ENCODE results near the gene DUSP7. TPM values are rescaled to one million over a fixed set of nuclear protein-coding genes. Genes with fewer than 3 reads are reported as not detected.

Gene DUSP7
- total RNA-seq, 4 donors from 2014 or later, result 14.0 to 39.7 (median 26.3) TPM

- no peaks in the 10 kb centered on the region for H3K9me3 ChIP-seq
- peak overlapping the region in 2 of 4 donors; percentile 40 to 41 for H3K27ac ChIP-seq
- intact Hi-C loops (cut with DNase I; ENCODE audit: low total_unique reads), result no loop called here
- no peaks in the 10 kb centered on the region for H3K27me3 ChIP-seq
- H3K4me1 ChIP-seq, result peaks cover 51 to 66% of the 10 kb centered on the region in 2 donors
- peaks cover 0 to 43% of the 10 kb centered on the region in 2 donors for H3K36me3 ChIP-seq
- ATAC-seq (no peak), DNase-seq (no peak)
- H3K4me3 ChIP-seq, result no peak overlapping the region
- TF ChIP-seq CTCF (IDR thresholded peaks at IDR 0.05 in 4 of 5, conservative IDR thresholded peaks at IDR 0.05 in 1 of 5), result no peak
- TF ChIP-seq POLR2A (IDR thresholded peaks at IDR 0.05), result no peak
- in situ Hi-C loops (cut with MboI; ENCODE audit: low sequenced_read_pairs in 4 of 4), result no loop called here
These were observed 6.9 kb downstream of the DUSP7 start for GRCh38 chr3:52049503-52049902.

- no peak for TF ChIP-seq CTCF (IDR thresholded peaks at IDR 0.05 in 4 of 5, conservative IDR thresholded peaks at IDR 0.05 in 1 of 5)
- TF ChIP-seq POLR2A (IDR thresholded peaks at IDR 0.05), result no peak
- no peaks in the 10 kb centered on the region for H3K27me3 ChIP-seq
- peaks cover 0 to 34% of the 10 kb centered on the region in 2 donors for H3K36me3 ChIP-seq
- intact Hi-C loops (cut with DNase I; ENCODE audit: low total_unique reads) (no loop called here), in situ Hi-C loops (cut with MboI; ENCODE audit: low sequenced_read_pairs in 4 of 4) (no loop called here)
- ATAC-seq, result no peak
- peaks cover 40 to 52% of the 10 kb centered on the region in 2 donors for H3K4me1 ChIP-seq
- no peak overlapping the region for H3K4me3 ChIP-seq
- peak overlapping the region; percentile 3 to 66 (median 48) for H3K27ac ChIP-seq
- no peaks in the 10 kb centered on the region for H3K9me3 ChIP-seq
- no peak for DNase-seq
These were observed 8.9 kb downstream of the DUSP7 start for GRCh38 chr3:52047295-52047960.

GRCh38 chr3:52046902-52047239 is 9.5 kb downstream of the DUSP7 start:
- Histone ChIP-seq H3K4me3 (no peak overlapping the region), H3K27ac (peak overlapping the region; percentile 3 to 66 (median 48)), H3K4me1 (peaks cover 34 to 46% of the 10 kb centered on the region in 2 donors), H3K27me3 (no peaks in the 10 kb centered on the region), H3K36me3 (peaks cover 0 to 32% of the 10 kb centered on the region in 2 donors), H3K9me3 (no peaks in the 10 kb centered on the region)
- DNase-seq, result no peak
- in situ Hi-C loops (cut with MboI; ENCODE audit: low sequenced_read_pairs in 4 of 4), result no loop called here
- intact Hi-C loops (cut with DNase I; ENCODE audit: low total_unique reads), result no loop called here
- TF ChIP-seq CTCF (IDR thresholded peaks at IDR 0.05 in 4 of 5, conservative IDR thresholded peaks at IDR 0.05 in 1 of 5) (no peak), POLR2A (IDR thresholded peaks at IDR 0.05) (no peak)
- no peak for ATAC-seq

- intact Hi-C loops (cut with DNase I; ENCODE audit: low total_unique reads), result no loop called here
- Histone ChIP-seq H3K9me3 (no peaks in the 10 kb centered on the region), H3K27me3 (no peaks in the 10 kb centered on the region), H3K27ac (peak overlapping the region; percentile 3 to 66 (median 48)), H3K36me3 (peaks cover 0 to 27% of the 10 kb centered on the region in 2 donors), H3K4me1 (peaks cover 29 to 41% of the 10 kb centered on the region in 2 donors), H3K4me3 (no peak overlapping the region)
- ATAC-seq, result peak; percentile 25 to 37
- in situ Hi-C loops (cut with MboI; ENCODE audit: low sequenced_read_pairs in 4 of 4), result no loop called here
- TF ChIP-seq CTCF (IDR thresholded peaks at IDR 0.05 in 4 of 5, conservative IDR thresholded peaks at IDR 0.05 in 1 of 5) (no peak), POLR2A (IDR thresholded peaks at IDR 0.05) (no peak)
- no peak for DNase-seq
These were observed 10.0 kb downstream of the DUSP7 start for GRCh38 chr3:52046186-52046901.
